ENCODE results near the gene KANSL1. TPM values are rescaled to one million over a fixed set of nuclear protein-coding genes. Genes with fewer than 3 reads are reported as not detected.

Gene KANSL1
- total RNA-seq, 1 donor from 2014 or later, result 56.2 TPM

GRCh38 chr17:46032909-46033308 is 160.3 kb downstream of the KANSL1 start:
- TF ChIP-seq CTCF (IDR thresholded peaks at IDR 0.05; ENCODE audit: insufficient read depth, low read length, poor library complexity, severe bottlenecking), result no peak

GRCh38 chr17:46031920-46032319 is 161.3 kb downstream of the KANSL1 start:
- Histone ChIP-seq H3K27me3 (ENCODE audit: control insufficient read depth, insufficient read depth, low read length) (no peaks in the 10 kb centered on the region), H3K36me3 (ENCODE audit: control insufficient read depth, insufficient read depth, low read length) (peaks cover 2% of the 10 kb centered on the region), H3K4me3 (ENCODE audit: low read depth, low read length) (no peak overlapping the region)
- no peak for DNase-seq (ENCODE audit: low read depth)
- TF ChIP-seq CTCF (IDR thresholded peaks at IDR 0.05; ENCODE audit: insufficient read depth, low read length, poor library complexity, severe bottlenecking), result no peak

More at GRCh38 chr17:46032909-46033308, 160.3 kb downstream of the KANSL1 start:
- Histone ChIP-seq H3K36me3 (ENCODE audit: control insufficient read depth, insufficient read depth, low read length) (peaks cover 2% of the 10 kb centered on the region), H3K4me3 (ENCODE audit: low read depth, low read length) (no peak overlapping the region), H3K27me3 (ENCODE audit: control insufficient read depth, insufficient read depth, low read length) (no peaks in the 10 kb centered on the region)
- no peak for DNase-seq (ENCODE audit: low read depth)

GRCh38 chr17:46031440-46031839 is 161.8 kb downstream of the KANSL1 start:
- Histone ChIP-seq H3K27me3 (ENCODE audit: control insufficient read depth, insufficient read depth, low read length) (no peaks in the 10 kb centered on the region), H3K4me3 (ENCODE audit: low read depth, low read length) (no peak overlapping the region), H3K36me3 (ENCODE audit: control insufficient read depth, insufficient read depth, low read length) (peaks cover 2% of the 10 kb centered on the region)
- no peak for DNase-seq (ENCODE audit: low read depth)
- TF ChIP-seq CTCF (IDR thresholded peaks at IDR 0.05; ENCODE audit: insufficient read depth, low read length, poor library complexity, severe bottlenecking), result no peak

GRCh38 chr17:46030752-46031151 is 162.5 kb downstream of the KANSL1 start:
- no peak for DNase-seq (ENCODE audit: low read depth)
- H3K36me3 ChIP-seq (ENCODE audit: control insufficient read depth, insufficient read depth, low read length), result peaks cover 2% of the 10 kb centered on the region
- H3K4me3 ChIP-seq (ENCODE audit: low read depth, low read length), result no peak overlapping the region
- H3K27me3 ChIP-seq (ENCODE audit: control insufficient read depth, insufficient read depth, low read length), result no peaks in the 10 kb centered on the region
- TF ChIP-seq CTCF (IDR thresholded peaks at IDR 0.05; ENCODE audit: insufficient read depth, low read length, poor library complexity, severe bottlenecking), result no peak

GRCh38 chr17:46029627-46030026 is 163.6 kb downstream of the KANSL1 start:
- DNase-seq (ENCODE audit: low read depth), result no peak
- TF ChIP-seq CTCF (IDR thresholded peaks at IDR 0.05; ENCODE audit: insufficient read depth, low read length, poor library complexity, severe bottlenecking), result no peak
- Histone ChIP-seq H3K4me3 (ENCODE audit: low read depth, low read length) (no peak overlapping the region), H3K36me3 (ENCODE audit: control insufficient read depth, insufficient read depth, low read length) (peaks cover 2% of the 10 kb centered on the region), H3K27me3 (ENCODE audit: control insufficient read depth, insufficient read depth, low read length) (no peaks in the 10 kb centered on the region)

GRCh38 chr17:46028981-46029565 is 164.2 kb downstream of the KANSL1 start:
- no peak for TF ChIP-seq CTCF (IDR thresholded peaks at IDR 0.05; ENCODE audit: insufficient read depth, low read length, poor library complexity, severe bottlenecking)
- DNase-seq (ENCODE audit: low read depth), result no peak
- H3K36me3 ChIP-seq (ENCODE audit: control insufficient read depth, insufficient read depth, low read length), result peaks cover 2% of the 10 kb centered on the region
- H3K27me3 ChIP-seq (ENCODE audit: control insufficient read depth, insufficient read depth, low read length), result no peaks in the 10 kb centered on the region
- H3K4me3 ChIP-seq (ENCODE audit: low read depth, low read length), result no peak overlapping the region
